NCI-H774 (cell line): ENCODE measurements around the gene CDH22.

ENCODE experiments used
- DNase-seq: peaks from one replicate; lab custom pipeline; 2025; lab: John Stamatoyannopoulos, UW

Gene CDH22

DNA sequence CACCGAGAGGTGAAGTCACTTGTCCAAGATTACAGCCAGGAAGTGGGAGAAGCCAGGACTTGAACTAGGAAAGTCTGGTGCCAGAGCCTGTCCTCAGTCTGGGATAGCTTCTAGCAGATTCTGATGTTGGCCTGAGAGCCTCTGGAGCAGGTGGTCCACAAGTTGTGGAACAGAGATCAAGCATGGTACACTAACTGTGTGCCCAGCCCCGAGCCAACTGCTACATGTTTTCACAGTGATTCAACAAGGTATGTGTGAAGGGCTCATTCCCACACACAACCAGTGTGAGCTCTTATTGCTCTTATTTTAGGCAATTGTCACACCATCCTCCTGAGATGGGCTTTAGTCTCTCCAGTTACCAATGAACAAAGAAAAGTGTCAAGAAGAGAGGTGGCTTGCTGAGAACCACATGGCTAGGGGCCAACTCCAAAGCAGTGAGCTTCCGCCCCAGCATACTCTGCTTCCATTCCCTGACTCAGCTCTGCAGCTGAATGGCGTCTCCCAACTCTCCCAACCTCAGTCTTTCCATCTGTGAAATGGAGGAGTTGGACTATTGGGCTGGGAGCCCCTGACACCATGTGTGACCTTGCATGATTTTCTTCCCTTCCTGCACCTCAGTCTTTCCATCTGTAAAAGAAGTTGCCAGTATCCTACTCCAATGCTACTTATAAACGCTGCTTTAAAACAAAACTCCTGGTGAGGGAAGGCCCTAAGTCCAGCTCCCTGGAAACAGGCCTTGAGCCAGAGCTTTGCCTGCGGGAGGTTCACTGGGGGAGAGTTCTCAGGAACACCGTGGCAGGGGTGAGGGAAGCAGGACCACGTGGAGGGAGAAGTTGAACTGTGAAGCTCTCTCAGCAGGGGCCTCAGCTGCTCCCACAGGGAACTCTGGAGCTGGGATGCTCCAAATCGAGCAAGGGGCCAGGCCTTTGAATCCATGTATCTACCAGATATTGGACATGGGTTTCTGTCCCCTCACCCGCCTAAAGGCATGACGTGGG lies 40.9 kb downstream of the CDH22 start:
- DNase-seq = no peak

GRCh38 chr20:46265539-46265938 lies 42.8 kb downstream of the CDH22 start:
- no peak for DNase-seq

GRCh38 chr20:46264391-46265266 lies 43.7 kb downstream of the CDH22 start:
- DNase-seq = peak; percentile 84

DNA sequence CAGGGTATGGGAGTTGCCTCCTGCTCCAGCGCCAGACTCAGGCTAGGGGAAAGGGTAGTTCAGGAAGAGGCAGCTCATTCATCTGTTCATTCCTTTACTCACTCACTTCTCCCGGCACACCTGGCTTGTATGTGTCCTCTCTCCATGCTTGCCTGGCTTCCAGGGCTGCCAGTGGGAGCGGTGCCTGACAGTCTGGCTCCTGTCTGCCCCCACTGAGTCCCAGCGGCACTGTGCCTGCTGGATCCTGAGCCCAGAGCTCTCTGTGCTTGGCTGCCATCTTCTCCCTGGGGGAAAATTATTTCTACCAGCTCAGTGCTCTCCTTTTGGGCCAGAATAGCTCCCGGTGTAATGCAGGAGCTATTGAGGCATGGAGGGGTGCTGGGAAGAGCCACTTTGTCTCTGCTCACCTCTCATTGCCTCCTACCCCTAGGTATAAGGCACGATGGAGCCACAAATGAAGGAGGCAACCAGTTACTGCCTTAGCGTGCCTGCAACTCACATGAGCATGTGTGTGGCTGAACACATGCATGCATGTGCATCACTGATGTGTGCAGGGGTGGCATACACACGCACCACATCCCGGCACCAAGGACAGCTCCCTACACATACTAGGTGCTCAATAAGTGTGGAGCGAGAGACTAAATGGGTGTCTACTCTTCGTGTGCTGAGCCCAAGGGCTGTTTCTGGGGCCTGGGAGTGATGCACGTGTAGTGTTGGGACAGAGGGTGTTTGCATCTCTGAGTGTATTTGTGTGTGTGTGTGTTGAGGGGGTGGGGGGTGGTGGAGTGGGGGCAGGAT lies 46.6 kb downstream of the CDH22 start:
- no peak for DNase-seq

GRCh38 chr20:46260936-46261454 lies 47.3 kb downstream of the CDH22 start:
- DNase-seq = no peak

DNA sequence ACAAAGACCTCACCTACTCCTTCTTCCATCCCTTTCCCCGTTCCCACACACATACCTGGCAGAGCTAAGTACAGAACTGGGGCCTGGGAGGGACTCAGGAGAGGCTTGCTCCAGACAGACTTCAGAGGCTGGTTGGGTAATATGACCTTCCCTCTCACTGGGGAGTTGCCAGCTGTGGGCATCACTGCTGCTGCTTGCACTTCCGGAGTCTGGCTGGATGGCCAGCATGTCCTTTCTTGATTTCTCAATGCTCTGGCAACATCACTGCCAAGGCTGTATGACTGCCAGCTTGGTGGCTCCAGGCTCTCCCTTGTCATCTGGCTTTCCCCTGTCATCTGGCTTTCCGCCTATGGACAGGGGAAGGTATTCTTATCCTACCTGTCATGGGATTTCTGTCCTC lies 47.8 kb downstream of the CDH22 start:
- no peak for DNase-seq

DNA sequence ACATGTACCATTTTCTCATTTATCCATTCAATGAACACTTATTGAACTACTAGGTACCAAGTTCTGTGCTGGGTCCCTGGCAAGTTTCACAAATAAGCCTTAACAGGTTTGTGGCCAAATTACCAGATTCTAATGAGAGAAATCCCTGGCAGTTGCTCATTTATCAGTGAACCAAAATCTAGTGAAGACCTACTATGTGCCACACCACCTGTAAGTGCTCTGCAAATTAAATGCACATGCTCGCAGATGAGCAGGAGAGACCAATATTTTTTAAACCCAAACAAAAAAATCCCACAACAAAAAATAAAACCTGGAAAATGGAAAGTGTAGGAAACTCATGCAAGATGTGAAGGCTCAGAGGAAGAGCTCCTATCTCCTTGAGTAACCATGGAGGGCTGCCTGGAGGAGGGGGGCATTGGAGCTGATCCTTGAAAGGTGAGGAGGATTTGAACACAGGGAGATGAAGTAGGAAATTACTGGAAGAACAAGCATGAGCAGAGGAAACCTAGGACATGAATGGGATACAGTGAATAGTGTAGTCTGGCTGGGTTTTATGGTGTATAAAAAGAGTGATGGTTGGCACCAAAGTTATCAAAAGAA lies 48.9 kb downstream of the CDH22 start:
- no peak for DNase-seq

DNA sequence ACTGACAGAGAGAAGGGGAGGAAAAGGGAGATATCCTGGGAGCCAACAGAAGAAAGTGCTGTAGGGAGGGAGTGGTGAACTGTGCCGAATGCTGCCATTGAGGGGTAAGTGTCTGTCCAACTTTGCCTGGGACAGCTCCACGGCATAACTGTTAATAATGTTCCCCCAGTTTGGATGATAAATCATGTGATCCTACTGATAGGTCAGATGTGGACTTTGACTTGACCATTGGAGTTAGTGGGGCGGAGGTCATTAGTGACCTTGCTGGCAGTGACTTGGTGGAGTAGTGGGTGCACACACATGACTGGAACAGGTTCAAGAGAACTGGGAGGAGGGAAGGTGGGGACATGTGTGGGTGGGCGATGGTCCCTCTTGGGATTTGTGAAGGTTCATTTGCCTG lies 50.4 kb downstream of the CDH22 start:
- DNase-seq = no peak

GRCh38 chr20:46256293-46256692 lies 52.0 kb downstream of the CDH22 start:
- no peak for DNase-seq

DNA sequence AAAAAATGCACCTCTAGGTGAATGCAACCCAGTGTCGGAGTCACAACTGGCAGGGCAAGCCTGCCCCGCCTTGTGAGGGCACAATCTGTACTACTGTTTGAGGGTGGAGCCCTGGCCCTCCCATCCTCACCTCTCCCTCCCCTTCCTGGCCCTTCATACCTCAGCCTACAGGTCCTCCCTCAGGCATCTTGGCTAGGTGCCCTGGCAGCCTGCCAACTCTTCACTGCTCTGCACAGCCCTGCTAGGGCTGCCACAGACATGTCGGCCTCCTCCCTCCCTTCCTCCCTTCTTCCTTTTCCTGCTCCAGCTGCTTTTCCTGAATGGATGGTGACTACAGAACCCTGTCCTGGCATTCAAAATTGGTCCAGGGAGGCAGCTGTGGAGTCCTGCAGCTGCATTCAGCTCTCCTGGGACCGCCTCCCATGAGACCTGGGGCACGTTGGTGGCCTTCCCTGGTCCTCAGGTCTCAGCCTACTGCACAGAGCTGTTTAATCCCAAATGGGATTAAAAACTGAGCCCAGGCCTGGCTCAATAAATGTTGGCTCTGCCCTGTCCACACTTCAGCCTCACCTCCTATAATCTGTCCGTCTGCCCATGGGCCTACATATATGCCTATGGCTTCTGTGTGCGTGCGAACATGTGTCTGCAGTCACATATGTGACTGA lies 52.7 kb downstream of the CDH22 start:
- DNase-seq = peak; percentile 89

GRCh38 chr20:46253391-46253790 lies 54.9 kb downstream of the CDH22 start:
- DNase-seq = peak; percentile 15

GRCh38 chr20:46252352-46253091 lies 55.8 kb downstream of the CDH22 start:
- no peak for DNase-seq

DNA sequence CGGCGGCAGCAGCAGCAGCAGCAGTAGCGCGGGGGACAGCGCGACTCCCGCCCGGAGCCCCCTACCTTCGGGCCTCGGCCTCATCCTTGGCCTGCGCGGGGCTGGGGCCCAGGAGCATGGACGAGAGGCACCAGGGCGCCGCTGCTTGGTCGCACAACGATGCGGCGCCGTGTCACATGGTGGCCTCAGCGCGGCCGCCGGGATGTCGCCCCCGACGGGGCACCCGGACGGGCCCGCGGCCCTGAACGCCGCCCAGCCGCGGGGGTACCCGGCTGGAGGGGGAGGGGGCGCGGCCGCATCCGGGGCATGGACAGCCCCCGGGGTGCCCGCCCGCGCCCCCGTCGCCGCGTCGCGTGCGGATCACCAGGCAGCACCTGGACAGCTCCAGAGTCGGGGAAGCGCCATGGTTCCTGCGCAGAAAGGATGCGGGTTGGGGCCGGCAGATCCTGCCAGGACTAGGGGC lies 57.1 kb downstream of the CDH22 start:
- no peak for DNase-seq

GRCh38 chr20:46250772-46251171 lies 57.5 kb downstream of the CDH22 start:
- DNase-seq = no peak

GRCh38 chr20:46249671-46250070 lies 58.6 kb downstream of the CDH22 start:
- DNase-seq = no peak

- DNase-seq = no peak
These were observed 61.7 kb downstream of the CDH22 start for GRCh38 chr20:46246559-46246958.

- no peak for DNase-seq
These were observed 64.3 kb downstream of the CDH22 start for GRCh38 chr20:46243707-46244628.

GRCh38 chr20:46242390-46242789 lies 65.9 kb downstream of the CDH22 start:
- no peak for DNase-seq

DNA sequence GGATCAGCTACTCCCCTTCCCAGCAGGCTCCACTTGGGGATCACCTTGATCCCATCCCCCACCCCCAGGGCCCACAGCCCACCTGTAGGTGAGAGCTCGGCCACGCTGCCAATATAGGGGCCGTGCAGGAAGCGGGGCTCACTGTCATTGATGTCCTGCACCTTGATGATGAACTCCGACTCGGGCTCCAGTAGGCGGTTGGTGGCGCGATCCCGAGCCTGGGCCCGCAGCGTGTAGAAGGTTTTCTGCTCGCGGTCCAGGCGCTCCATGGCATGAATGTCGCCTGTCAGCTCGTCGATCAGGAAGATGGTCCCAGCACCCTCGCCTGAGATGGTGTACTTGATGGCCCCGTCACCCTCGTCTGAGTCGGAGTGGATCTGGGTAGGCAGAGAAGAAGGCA lies 67.4 kb downstream of the CDH22 start:
- no peak for DNase-seq
